PC-3 (cell line): ENCODE data around the gene CYP2A6. TPM values are rescaled to one million over a fixed set of nuclear protein-coding genes. Genes with fewer than 3 reads are reported as not detected.
"Not testable (repeated sequence)": the region's sequence is repeated elsewhere in the genome, so short reads cannot be mapped to it uniquely, and the experiment has no call there.

Source experiments
- ATAC-seq: fragments of 200-7000 bp; cut with Tn5 transposase; 2 replicates; pipeline ENCODE4 v1.9.1; 2020; ENCODE audit warnings: mild to moderate bottlenecking, moderate library complexity
- BruUV-seq: library from RNA; stranded (reverse); fragments of 400-500 nt; replicated peaks from 2 replicates; lab custom pipeline; 2021; lab: Mats Ljungman, UMichigan
- CTCF ChIA-PET: fragments of 300-600 bp; sonication (Branson Sonifier 250); formaldehyde crosslinking; loops from one replicate; lab custom pipeline; 2022; ENCODE audit warnings: antibody characterized with exemption; lab: Charles Lee
- POLR2A ChIA-PET: fragments of 300-600 bp; sonication (Branson Sonifier 250); formaldehyde crosslinking; loops from one replicate; lab custom pipeline; 2022; ENCODE audit warnings: antibody characterized with exemption; ENCODE audit not compliant: unreplicated experiment; lab: Charles Lee
- DNase-seq: peaks from one replicate; pipeline ENCODE4 v3.0.0-alpha.2; 2015
- H2AFZ ChIP-seq: fragments of 300-600 bp; sonication (generic); 2 replicates; pipeline ENCODE4 v1.6.0; 2016; ENCODE audit warnings: antibody characterized with exemption, low read length
- H3F3A ChIP-seq: fragments of 300-600 bp; sonication (generic); one replicate; pipeline ENCODE4 v1.6.0; 2017; ENCODE audit warnings: antibody characterized with exemption, low read length, control low read depth, mild to moderate bottlenecking; ENCODE audit not compliant: unreplicated experiment
- H3K27ac ChIP-seq: fragments of 300-600 bp; sonication (generic); 2 replicates; pipeline ENCODE4 v1.5.1; 2016; ENCODE audit warnings: mild to moderate bottlenecking, low read length
- H3K27me3 ChIP-seq: fragments of 300-600 bp; sonication (generic); 2 replicates; pipeline ENCODE4 v1.6.1; 2016; ENCODE audit warnings: low read length, mixed read lengths
- H3K36me3 ChIP-seq: fragments of 300-600 bp; sonication (generic); 2 replicates; pipeline ENCODE4 v1.6.1; 2016; ENCODE audit warnings: low read depth, mixed run types, low read length, mixed read lengths
- H3K4me1 ChIP-seq: fragments of 300-600 bp; sonication (generic); 2 replicates; pipeline ENCODE4 v1.5.1; 2016; ENCODE audit warnings: low read length; ENCODE audit not compliant: insufficient read depth
- H3K4me2 ChIP-seq: fragments of 300-600 bp; sonication (generic); 2 replicates; pipeline ENCODE4 v1.6.0; 2016; ENCODE audit warnings: low read length
- H3K4me3 ChIP-seq: fragments of 300-600 bp; sonication (generic); 2 replicates; pipeline ENCODE4 v1.5.1; 2016; ENCODE audit warnings: mild to moderate bottlenecking, low read length, mixed read lengths
- H3K79me2 ChIP-seq: fragments of 300-600 bp; sonication (generic); 2 replicates; pipeline ENCODE4 v1.6.1; 2017; ENCODE audit warnings: low read length, mixed read lengths
- H3K9ac ChIP-seq: fragments of 300-600 bp; sonication (generic); 2 replicates; pipeline ENCODE4 v1.6.0; 2016; ENCODE audit warnings: mild to moderate bottlenecking, low read length
- H3K9me2 ChIP-seq: fragments of 300-600 bp; sonication (generic); replicated peaks from 2 replicates; pipeline ENCODE4 v1.6.1; 2016; ENCODE audit warnings: mixed run types, low read length, mixed read lengths
- H3K9me3 ChIP-seq: fragments of 300-600 bp; sonication (generic); 2 replicates; pipeline ENCODE4 v1.6.1; 2016; ENCODE audit warnings: low read length, mixed read lengths
- H4K20me1 ChIP-seq: fragments of 300-600 bp; sonication (generic); 2 replicates; pipeline ENCODE4 v1.6.1; 2016; ENCODE audit warnings: low read length, mixed read lengths
- CTCF ChIP-seq: fragments of 300-600 bp; sonication (generic); conservative IDR thresholded peaks from 2 replicates; pipeline ENCODE4 v1.5.1; 2017; ENCODE audit warnings: antibody characterized with exemption, low read depth, mild to moderate bottlenecking, low read length
- EZH2 ChIP-seq: fragments of 300-600 bp; sonication (generic); IDR thresholded peaks from one replicate; pipeline ENCODE4 v1.6.1; 2017; ENCODE audit warnings: antibody characterized with exemption, mild to moderate bottlenecking, low read length; ENCODE audit not compliant: unreplicated experiment
- EZH2phosphoT487 ChIP-seq: fragments of 300-600 bp; sonication (generic); IDR thresholded peaks from 2 replicates; pipeline ENCODE4 v1.6.1; 2018; ENCODE audit warnings: mild to moderate bottlenecking, antibody characterized with exemption, low read length, borderline replicate concordance
- intact Hi-C: fragments of 100-400 bp; cut with micrococcal nuclease; formaldehyde crosslinking; loops from 2 replicates; pipeline ENCODE4 v1.9.0; 2023
- total RNA-seq: library from RNA; depleted of rRNA; stranded (reverse); fragments of >200 nt; gene quantifications from 2 replicates; pipeline ENCODE4 v1.2.3, GENCODE V29; 2014

Gene CYP2A6
- total RNA-seq, 1 experiment from 2014 or later = not detected

- H4K20me1 ChIP-seq = no peaks in the 10 kb centered on the region
- ChIA-PET POLR2A (no interaction called here), CTCF (no interaction called here)
- H3K9me3 ChIP-seq = no peaks in the 10 kb centered on the region
- ATAC-seq (no peak), DNase-seq (no peak)
- H3K36me3 ChIP-seq = no peaks in the 10 kb centered on the region
- no peak for TF ChIP-seq EZH2
- TF ChIP-seq CTCF = no peak
- TF ChIP-seq EZH2phosphoT487 = no peak
- no peak overlapping the region for H3K4me3 ChIP-seq
- no peaks in the 10 kb centered on the region for H3K79me2 ChIP-seq
- H3F3A ChIP-seq = no peaks in the 10 kb centered on the region
- intact Hi-C loops = no loop called here
- H3K27me3 ChIP-seq = no peaks in the 10 kb centered on the region
- BruUV-seq = no TSS peak
- H3K27ac ChIP-seq = no peak overlapping the region
- no peak overlapping the region for H3K9ac ChIP-seq
- no peak overlapping the region for H2AFZ ChIP-seq
- no peaks in the 10 kb centered on the region for H3K9me2 ChIP-seq
- H3K4me1 ChIP-seq = peaks cover 14% of the 10 kb centered on the region; the same call in 1 of the 2 replicates
- H3K4me2 ChIP-seq = no peak overlapping the region
These were observed 42.9 kb upstream of the CYP2A6 start for GRCh38 chr19:40893112-40893511.

- BruUV-seq = no TSS peak
- Histone ChIP-seq H3F3A (no peaks in the 10 kb centered on the region), H3K4me1 (no peaks in the 10 kb centered on the region), H3K9ac (no peak overlapping the region), H3K79me2 (no peaks in the 10 kb centered on the region), H3K4me2 (no peak overlapping the region), H2AFZ (no peak overlapping the region), H3K27me3 (no peaks in the 10 kb centered on the region), H4K20me1 (no peaks in the 10 kb centered on the region), H3K4me3 (no peak overlapping the region), H3K36me3 (no peaks in the 10 kb centered on the region), H3K9me3 (no peaks in the 10 kb centered on the region), H3K9me2 (no peaks in the 10 kb centered on the region), H3K27ac (no peak overlapping the region)
- CTCF ChIA-PET = no interaction called here
- no peak for DNase-seq
- TF ChIP-seq CTCF (no peak), EZH2phosphoT487 (no peak), EZH2 (no peak)
- no peak for ATAC-seq
- intact Hi-C loops = no loop called here
- POLR2A ChIA-PET = no interaction called here
These were observed 39.1 kb upstream of the CYP2A6 start for GRCh38 chr19:40889366-40889765.

- Histone ChIP-seq H2AFZ (no peak overlapping the region), H3K27me3 (no peaks in the 10 kb centered on the region), H3K36me3 (no peaks in the 10 kb centered on the region), H3K27ac (no peak overlapping the region), H3K9me2 (no peaks in the 10 kb centered on the region), H3F3A (no peaks in the 10 kb centered on the region), H3K79me2 (no peaks in the 10 kb centered on the region), H3K9me3 (no peaks in the 10 kb centered on the region), H3K4me1 (no peaks in the 10 kb centered on the region), H3K4me2 (no peak overlapping the region), H4K20me1 (no peaks in the 10 kb centered on the region), H3K9ac (no peak overlapping the region), H3K4me3 (no peak overlapping the region)
- ATAC-seq (no peak), DNase-seq (no peak)
- CTCF ChIA-PET = no interaction called here
- POLR2A ChIA-PET = no interaction called here
- intact Hi-C loops = no loop called here
- TF ChIP-seq CTCF (no peak), EZH2phosphoT487 (no peak), EZH2 (no peak)
- BruUV-seq = no TSS peak
These were observed 37.9 kb upstream of the CYP2A6 start for GRCh38 chr19:40888191-40888590.

DNA sequence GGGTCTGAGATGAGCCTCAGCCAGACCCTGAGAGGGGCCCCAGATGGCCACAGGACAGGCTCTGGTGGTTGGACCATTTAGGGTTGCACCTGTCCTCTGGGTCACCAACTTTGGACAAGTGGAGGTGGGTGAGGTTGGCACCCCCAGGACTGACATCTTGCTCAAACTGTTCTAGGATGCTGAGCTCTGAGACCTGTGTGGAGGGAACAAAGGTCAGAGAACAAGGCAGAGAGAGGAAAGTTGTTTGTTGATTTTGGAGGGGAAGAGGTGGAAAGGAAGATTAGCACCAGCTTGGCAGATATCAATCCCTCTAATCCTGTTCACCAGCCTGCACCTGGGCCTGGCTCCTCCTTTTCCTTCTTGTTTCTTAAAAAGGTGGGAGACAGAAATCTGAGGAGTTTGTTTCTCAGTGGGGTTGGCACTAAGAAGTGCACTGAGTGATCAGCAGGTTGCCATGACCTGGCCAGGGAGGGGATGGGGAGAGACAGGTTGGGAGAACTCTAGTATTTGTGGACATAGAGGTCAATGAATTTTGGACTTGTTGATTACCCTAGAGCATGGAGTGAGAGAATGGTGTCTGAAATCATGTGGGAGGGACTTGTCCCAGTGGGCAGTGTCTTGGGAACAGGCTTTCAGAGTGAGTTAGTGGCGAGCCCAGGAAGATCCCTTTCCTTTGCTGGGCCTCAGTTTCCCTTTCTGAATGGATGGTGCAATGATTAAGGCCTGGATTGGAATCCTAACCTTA is 34.1 kb upstream of the CYP2A6 start:
- H3F3A ChIP-seq, H2AFZ ChIP-seq, intact Hi-C loops, POLR2A ChIA-PET, H3K9me2 ChIP-seq, DNase-seq, H3K4me3 ChIP-seq, H3K9me3 ChIP-seq, H3K27ac ChIP-seq, H3K9ac ChIP-seq, H3K27me3 ChIP-seq, H3K36me3 ChIP-seq, H3K4me1 ChIP-seq, ATAC-seq, H4K20me1 ChIP-seq, CTCF ChIA-PET, H3K79me2 ChIP-seq, BruUV-seq, H3K4me2 ChIP-seq: not testable (repeated sequence)
